ENCODE results near the gene LRRC9.

LRRC9 gene

DNA sequence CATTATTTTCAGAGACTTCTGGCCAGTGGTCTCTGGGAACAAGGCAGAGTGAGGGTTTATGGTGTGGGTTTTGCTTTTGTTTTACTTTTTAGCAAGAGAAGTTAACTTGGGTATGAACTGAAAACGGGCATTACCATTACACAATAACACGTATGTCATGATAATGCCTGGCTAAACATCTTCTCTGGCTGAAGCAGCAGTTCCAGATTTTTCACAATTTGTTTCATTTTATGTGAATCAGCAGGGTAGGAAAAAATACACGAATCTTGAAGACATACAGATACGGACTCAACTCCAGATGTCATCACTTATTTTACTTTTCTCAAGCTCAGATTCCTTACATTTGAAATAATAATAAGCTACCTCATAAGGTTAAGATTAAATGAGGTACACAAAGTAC is 169.3 kb downstream of the LRRC9 start (continued):
- no peak for TF ChIP-seq CTCF (tag by site-specific recombination; IDR thresholded peaks at IDR 0.05)
- TF ChIP-seq ZBTB7A (tag by site-specific recombination; IDR thresholded peaks at IDR 0.05; ENCODE audit: low read depth), result no peak
- TF ChIP-seq ZNF366 (tag by site-specific recombination; conservative IDR thresholded peaks at IDR 0.05), result no peak
- no peak for TF ChIP-seq ZNF747 (tag by site-specific recombination; IDR thresholded peaks at IDR 0.05)
- no peak for TF ChIP-seq ELK4 (IDR thresholded peaks at IDR 0.05; ENCODE audit: borderline replicate concordance, low read depth, low read length)

- no peaks in the 10 kb centered on the region for H3K9me3 ChIP-seq (ENCODE audit: control insufficient read depth, insufficient read depth, low read depth, low read length)
- H3K36me3 ChIP-seq (ENCODE audit: control insufficient read depth in 2 of 2, insufficient read depth in 1 of 2, low read length in 2 of 2), result no peaks in the 10 kb centered on the region
- H3K27ac ChIP-seq (ENCODE audit: extremely low read depth, low read depth, low read length), result peak overlapping the region; percentile 98
- H3K4me3 ChIP-seq (ENCODE audit: low read depth, low read length), result peak overlapping the region; percentile 64
- CTCF ChIA-PET, result interaction anchor here (0.6 to 0.7 kb wide), 3 partner anchors 74 to 1064 kb away, joined by 3 read pairs; partner anchors contain the start of gene DHRS7
- peaks cover 19% of the 10 kb centered on the region for H3K4me1 ChIP-seq (ENCODE audit: control insufficient read depth, insufficient read depth, low read length)
- POLR2A ChIA-PET, result interaction anchor here (0.6 to 1.3 kb wide), 2 partner anchors 74 to 516 kb away, joined by 4 to 12 read pairs; partner anchors contain the start of gene DHRS7
- TF ChIP-seq WT1 (tag by site-specific recombination; IDR thresholded peaks at IDR 0.05) (peak; percentile 52), FEZF1 (tag by site-specific recombination; IDR thresholded peaks at IDR 0.05) (no peak), GLIS2 (tag by site-specific recombination; IDR thresholded peaks at IDR 0.05) (0 out of 2 replicates have a peak, but pooled peaks have one; percentile 34), ZNF18 (tag by site-specific recombination; IDR thresholded peaks at IDR 0.05) (no peak), ZNF624 (tag by site-specific recombination; IDR thresholded peaks at IDR 0.05) (no peak), PRDM4 (tag by site-specific recombination; IDR thresholded peaks at IDR 0.05) (peak; percentile 99), PATZ1 (tag by site-specific recombination; IDR thresholded peaks at IDR 0.05) (peak; percentile 50; the same call in 1 of the 2 replicates), ZNF843 (tag by site-specific recombination; IDR thresholded peaks at IDR 0.05) (no peak), GLIS1 (tag by site-specific recombination; IDR thresholded peaks at IDR 0.05) (peak; percentile 54), ZNF211 (tag by site-specific recombination; IDR thresholded peaks at IDR 0.05; ENCODE audit: low read depth) (no peak), KLF7 (tag by site-specific recombination; IDR thresholded peaks at IDR 0.05; ENCODE audit: borderline replicate concordance) (no peak), ZNF580 (tag by site-specific recombination; IDR thresholded peaks at IDR 0.05) (no peak)
- TF ChIP-seq, protein P1, sequence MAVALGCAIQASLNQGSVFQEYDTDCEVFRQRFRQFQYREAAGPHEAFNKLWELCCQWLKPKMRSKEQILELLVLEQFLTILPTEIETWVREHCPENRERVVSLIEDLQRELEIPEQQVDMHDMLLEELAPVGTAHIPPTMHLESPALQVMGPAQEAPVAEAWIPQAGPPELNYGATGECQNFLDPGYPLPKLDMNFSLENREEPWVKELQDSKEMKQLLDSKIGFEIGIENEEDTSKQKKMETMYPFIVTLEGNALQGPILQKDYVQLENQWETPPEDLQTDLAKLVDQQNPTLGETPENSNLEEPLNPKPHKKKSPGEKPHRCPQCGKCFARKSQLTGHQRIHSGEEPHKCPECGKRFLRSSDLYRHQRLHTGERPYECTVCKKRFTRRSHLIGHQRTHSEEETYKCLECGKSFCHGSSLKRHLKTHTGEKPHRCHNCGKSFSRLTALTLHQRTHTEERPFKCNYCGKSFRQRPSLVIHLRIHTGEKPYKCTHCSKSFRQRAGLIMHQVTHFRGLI (tag by site-specific recombination; IDR thresholded peaks at IDR 0.05), result 0 out of 2 replicates have a peak, but pooled peaks have one; percentile 17
- TF ChIP-seq, protein P2, sequence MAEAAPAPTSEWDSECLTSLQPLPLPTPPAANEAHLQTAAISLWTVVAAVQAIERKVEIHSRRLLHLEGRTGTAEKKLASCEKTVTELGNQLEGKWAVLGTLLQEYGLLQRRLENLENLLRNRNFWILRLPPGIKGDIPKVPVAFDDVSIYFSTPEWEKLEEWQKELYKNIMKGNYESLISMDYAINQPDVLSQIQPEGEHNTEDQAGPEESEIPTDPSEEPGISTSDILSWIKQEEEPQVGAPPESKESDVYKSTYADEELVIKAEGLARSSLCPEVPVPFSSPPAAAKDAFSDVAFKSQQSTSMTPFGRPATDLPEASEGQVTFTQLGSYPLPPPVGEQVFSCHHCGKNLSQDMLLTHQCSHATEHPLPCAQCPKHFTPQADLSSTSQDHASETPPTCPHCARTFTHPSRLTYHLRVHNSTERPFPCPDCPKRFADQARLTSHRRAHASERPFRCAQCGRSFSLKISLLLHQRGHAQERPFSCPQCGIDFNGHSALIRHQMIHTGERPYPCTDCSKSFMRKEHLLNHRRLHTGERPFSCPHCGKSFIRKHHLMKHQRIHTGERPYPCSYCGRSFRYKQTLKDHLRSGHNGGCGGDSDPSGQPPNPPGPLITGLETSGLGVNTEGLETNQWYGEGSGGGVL (tag by site-specific recombination; IDR thresholded peaks at IDR 0.05), result peak; percentile 61; the same call in 1 of the 2 replicates
- TF ChIP-seq, protein P3, sequence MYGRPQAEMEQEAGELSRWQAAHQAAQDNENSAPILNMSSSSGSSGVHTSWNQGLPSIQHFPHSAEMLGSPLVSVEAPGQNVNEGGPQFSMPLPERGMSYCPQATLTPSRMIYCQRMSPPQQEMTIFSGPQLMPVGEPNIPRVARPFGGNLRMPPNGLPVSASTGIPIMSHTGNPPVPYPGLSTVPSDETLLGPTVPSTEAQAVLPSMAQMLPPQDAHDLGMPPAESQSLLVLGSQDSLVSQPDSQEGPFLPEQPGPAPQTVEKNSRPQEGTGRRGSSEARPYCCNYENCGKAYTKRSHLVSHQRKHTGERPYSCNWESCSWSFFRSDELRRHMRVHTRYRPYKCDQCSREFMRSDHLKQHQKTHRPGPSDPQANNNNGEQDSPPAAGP (tag by site-specific recombination; IDR thresholded peaks at IDR 0.05), result no peak
Observed at GRCh38 chr14:60090864-60091519, 171.0 kb downstream of the LRRC9 start.
